K562 (cell line): ENCODE measurements around the gene MC5R. TPM values are rescaled to one million over a fixed set of nuclear protein-coding genes. Genes with fewer than 3 reads are reported as not detected.

ENCODE experiments used
- ATAC-seq: fragments of 200-7000 bp; cut with Tn5 transposase; 3 replicates; pipeline ENCODE4 v1.9.1; 2020; ENCODE audit warnings: moderate library complexity
- BruUV-seq: library from RNA; stranded (reverse); fragments of 400-500 nt; replicated peaks from 2 replicates; lab custom pipeline; 2021; lab: Mats Ljungman, UMichigan
- CTCF ChIA-PET: fragments of 300-600 bp; formaldehyde crosslinking; extraction: SDS; loops from one replicate; lab custom pipeline; 2021; ENCODE audit warnings: low intra/inter-chr PET ratio; lab: Yijun Ruan, JAX
- POLR2A ChIA-PET: fragments of 300-600, 350-650 bp; sonication (Branson Sonifier 250); formaldehyde crosslinking; extraction: SDS; loops from one replicate; lab custom pipeline; 2021; ENCODE audit warnings: antibody characterized with exemption, inconsistent platforms; lab: Yijun Ruan, JAX
- DNase-seq, 4 experiments: peaks; one replicate each; pipeline versions ENCODE4 v3.0.0 to v3.0.0-alpha.2; 2011 to 2018; ENCODE audit warnings: low spot score in 3 of 4, mixed read lengths in 3 of 4; ENCODE audit errors: extremely low read depth in 1 of 4
- FAIRE-seq: peaks from 2 replicates; lab custom pipeline; 2011; peaks lifted over from hg19 to GRCh38; lab: Jason Lieb, UNC
- H2AFZ ChIP-seq: 2 replicates; pipeline ENCODE4 v1.6.0; 2011; ENCODE audit warnings: low read depth, low read length, control low read depth, inconsistent platforms
- H3K27ac ChIP-seq: fragments of 200-600 bp; 3 replicates; pipeline ENCODE4 v1.8.0; 2011; ENCODE audit warnings: low read depth, mild to moderate bottlenecking, control low read depth, inconsistent platforms, low read length, moderate library complexity, mixed read lengths; ENCODE audit errors: extremely low read depth
- H3K27me3 ChIP-seq, 2 experiments: fragments of 300-600 bp in 1 of 2; 2 replicates in 1 of 2; 3 replicates in 1 of 2; pipeline versions ENCODE4 v1.6.0 to v1.8.0; 2011; ENCODE audit warnings: inconsistent platforms in 2 of 2, low read length in 2 of 2, mild to moderate bottlenecking in 1 of 2, mixed read lengths in 1 of 2, moderate library complexity in 1 of 2; ENCODE audit not compliant: control insufficient read depth in 2 of 2, insufficient read depth in 2 of 2
- H3K36me3 ChIP-seq: fragments of 300-600 bp; 3 replicates; pipeline ENCODE4 v1.8.0; 2011; ENCODE audit warnings: mild to moderate bottlenecking, low read length, inconsistent platforms; ENCODE audit not compliant: control insufficient read depth, insufficient read depth
- H3K4me1 ChIP-seq, 2 experiments: fragments of 200-600 bp in 1 of 2; replicated peaks in 1 of 2; 2 replicates in 1 of 2; 3 replicates in 1 of 2; pipeline versions ENCODE4 v1.5.1 to v1.8.0; 2011; ENCODE audit warnings: inconsistent platforms in 2 of 2, low read length in 2 of 2, mild to moderate bottlenecking in 1 of 2, mixed read lengths in 1 of 2, moderate library complexity in 1 of 2; ENCODE audit not compliant: control insufficient read depth in 2 of 2, insufficient read depth in 2 of 2
- H3K4me2 ChIP-seq: 2 replicates; pipeline ENCODE4 v1.6.1; 2011; ENCODE audit warnings: low read length, control low read depth, inconsistent platforms, mixed read lengths; ENCODE audit not compliant: insufficient read depth
- H3K4me3 ChIP-seq: fragments of 200-600 bp; sonication (generic), shearing (Covaris generic); 2 replicates; pipeline ENCODE4 v1.5.1; 2016; ENCODE audit warnings: control low read depth, inconsistent platforms
- H3K79me2 ChIP-seq: fragments of 200-600 bp; 3 replicates; pipeline ENCODE4 v1.8.0; 2011; ENCODE audit warnings: low read length, inconsistent platforms; ENCODE audit not compliant: control insufficient read depth, insufficient read depth
- H3K9ac ChIP-seq, 2 experiments: 2 replicates each; pipeline versions ENCODE4 v1.6.0 to v1.6.1; 2011; ENCODE audit warnings: low read depth in 2 of 2, low read length in 2 of 2, control low read depth in 1 of 2, inconsistent platforms in 1 of 2, mild to moderate bottlenecking in 1 of 2, mixed read lengths in 1 of 2; ENCODE audit not compliant: insufficient read depth in 1 of 2
- H3K9me1 ChIP-seq: one replicate; pipeline ENCODE4 v1.6.0; 2011; ENCODE audit warnings: inconsistent platforms, mild to moderate bottlenecking, low read length, moderate library complexity; ENCODE audit not compliant: control insufficient read depth, insufficient read depth
- H3K9me3 ChIP-seq: replicated peaks from 2 replicates; pipeline ENCODE4 v1.5.1; 2011; ENCODE audit warnings: low read depth, low read length, inconsistent platforms; ENCODE audit not compliant: control insufficient read depth, insufficient read depth
- H4K20me1 ChIP-seq: replicated peaks from 2 replicates; pipeline ENCODE4 v1.6.1; 2011; ENCODE audit warnings: low read length, inconsistent platforms, mixed read lengths; ENCODE audit not compliant: control insufficient read depth, insufficient read depth
- DDX20 ChIP-seq: fragments of 450-650 bp; IDR thresholded peaks from 2 replicates; pipeline ENCODE4 v1.6.1; 2016; ENCODE audit warnings: missing genetic modification characterization, low read depth, mild to moderate bottlenecking, missing compliant biosample characterization, moderate library complexity
- FOSL1 ChIP-seq: fragments of 200-800 bp; sonication (Bioruptor generic); conservative IDR thresholded peaks from 2 replicates; pipeline ENCODE4 v1.6.1; 2016; ENCODE audit warnings: missing genetic modification characterization, missing compliant biosample characterization
- HIVEP1 ChIP-seq: fragments of 250-450 bp; sonication (Bioruptor Pico); IDR thresholded peaks from 2 replicates; pipeline ENCODE4 v1.4.0; 2020; ENCODE audit warnings: mild to moderate bottlenecking
- KDM4B ChIP-seq, 2 experiments: fragments of 450-650 bp in 1 of 2; sonication (generic) in 1 of 2; IDR thresholded peaks; 2 replicates each; pipeline ENCODE4 v1.6.1; 2016 to 2017; ENCODE audit warnings: borderline replicate concordance in 2 of 2, antibody characterized with exemption in 1 of 2, low read depth in 1 of 2, mild to moderate bottlenecking in 1 of 2
- RBM25 ChIP-seq: fragments of 200-400 bp; formaldehyde crosslinking; IDR thresholded peaks from 2 replicates; pipeline ENCODE4 v1.6.1; 2018; ENCODE audit warnings: low read length, low read depth, moderate library complexity; ENCODE audit not compliant: severe bottlenecking
- SMAD4 ChIP-seq: fragments of 250-450 bp; sonication (Bioruptor Pico); conservative IDR thresholded peaks from 2 replicates; pipeline ENCODE4 v1.8.0; 2021; ENCODE audit warnings: inconsistent platforms, mild to moderate bottlenecking, moderate library complexity
- TOE1 ChIP-seq, 2 experiments: fragments of 450-650 bp in 1 of 2; sonication (generic) in 1 of 2; formaldehyde crosslinking in 1 of 2; IDR thresholded peaks; 2 replicates each; pipeline versions ENCODE4 v1.7.1 to v1.8.0; 2016 to 2022; ENCODE audit warnings: borderline replicate concordance in 2 of 2, mild to moderate bottlenecking in 2 of 2, antibody characterized with exemption in 1 of 2, inconsistent platforms in 1 of 2, low read depth in 1 of 2, missing genetic modification reagents in 1 of 2, moderate library complexity in 1 of 2
- YBX1 ChIP-seq: fragments of 450-650 bp; IDR thresholded peaks from 2 replicates; pipeline ENCODE4 v1.7.1; 2016; ENCODE audit warnings: mild to moderate bottlenecking
- ZFP36 ChIP-seq: fragments of 150-350 bp; IDR thresholded peaks from 2 replicates; pipeline ENCODE4 v1.6.1; 2018; ENCODE audit warnings: low read length, low read depth; ENCODE audit not compliant: partially characterized antibody
- ZNF24 ChIP-seq: fragments of 450-650 bp; IDR thresholded peaks from 2 replicates; pipeline ENCODE4 v1.6.1; 2016
- WGBS: fragments of 100-300 bp; shearing (Covaris generic); methylation state at CpG from one replicate; pipeline ENCODE4 v1.1.6; 2016; ENCODE audit warnings: low coverage, mixed read lengths; ENCODE audit not compliant: insufficient coverage; ENCODE audit errors: missing lambda C conversion rate; 5-methylcytosine and 5-hydroxymethylcytosine counted together
- in situ Hi-C: fragments of 300-500 bp; cut with MboI; formaldehyde crosslinking; loops from 4 replicates; pipeline ENCODE4 v1.15.0; 2018; ENCODE audit warnings: inconsistent platforms, mixed read lengths
- intact Hi-C: fragments of 100-400 bp; cut with micrococcal nuclease; formaldehyde crosslinking; loops from 2 replicates; pipeline ENCODE4 v1.14.2; 2022
- polyA plus RNA-seq, 8 experiments: library from polyadenylated mRNA; depleted of rRNA in 4 of 8; stranded (reverse) in 5 of 8; unstranded in 3 of 8; fragments of >200 nt; fragmentation: Nextera tagmentation in 2 of 8; fragmentation: Illumina TruSeq in 1 of 8; extraction: Ambion mirVana in 2 of 8; extraction: Trizol in 1 of 8; gene quantifications; 2 replicates each; pipeline versions ENCODE4 v1.2.1 to v1.2.3, GENCODE V29; 2011 to 2014; ENCODE audit warnings: inconsistent platforms in 1 of 8, missing spikeins in 1 of 8
- total RNA-seq, 7 experiments: library from RNA; depleted of rRNA in 6 of 7; stranded (reverse); fragments of >200 nt in 6 of 7; fragmentation: Illumina TruSeq in 2 of 7; extraction: Trizol in 2 of 7; gene quantifications; 2 replicates each; pipeline versions ENCODE4 v1.2.1 to v1.2.3, GENCODE V29; 2011 to 2021; ENCODE audit warnings: low replicate concordance in 1 of 7

MC5R gene
- total and polyA plus RNA-seq, 9 of the 15 experiments (the other 6 are each of a cell fraction or from before 2014, with no cell fraction given): not detected

GRCh38 chr18:13809531-13810255 is 14.3 kb upstream of the MC5R start:
- H2AFZ ChIP-seq: no peak overlapping the region
- H4K20me1 ChIP-seq: no peaks in the 10 kb centered on the region
- 1% methylated on average over 5 of the region's 5 CpGs for WGBS
- H3K9me1 ChIP-seq: no peaks in the 10 kb centered on the region
- H3K9ac ChIP-seq: no peak overlapping the region
- H3K4me1 ChIP-seq: no peaks in the 10 kb centered on the region
- DNase-seq: no peak
- in situ Hi-C loops: no loop called here
- no peaks in the 10 kb centered on the region for H3K9me3 ChIP-seq
- TF ChIP-seq YBX1: no peak
- TF ChIP-seq SMAD4 (CRISPR knock-in tag): no peak
- TF ChIP-seq TOE1 (IDR thresholded peaks at IDR 0.05; ENCODE audit: borderline replicate concordance): no peak
- no peak for TF ChIP-seq TOE1 (CRISPR knock-in tag; IDR thresholded peaks at IDR 0.05; ENCODE audit: borderline replicate concordance, low read depth)
- TF ChIP-seq DDX20: no peak
- no peak for TF ChIP-seq ZFP36
- TF ChIP-seq RBM25: no peak
- no peak for TF ChIP-seq FOSL1 (tag)
- TF ChIP-seq HIVEP1: no peak
- no peak for TF ChIP-seq KDM4B (IDR thresholded peaks at IDR 0.05; ENCODE audit: borderline replicate concordance in 2 of 2, low read depth in 1 of 2)
- TF ChIP-seq ZNF24: no peak
- TF ChIP-seq, all 486 proteins: peak for 0
- H3K27ac ChIP-seq: no peak overlapping the region
- POLR2A ChIA-PET: no interaction called here
- no peaks in the 10 kb centered on the region for H3K36me3 ChIP-seq
- BruUV-seq: no TSS peak
- FAIRE-seq (no peak), ATAC-seq (no peak)
- CTCF ChIA-PET: no interaction called here
- intact Hi-C loops: no loop called here
- no peak overlapping the region for H3K4me3 ChIP-seq
- H3K79me2 ChIP-seq: no peaks in the 10 kb centered on the region
- H3K27me3 ChIP-seq: no peaks in the 10 kb centered on the region; a peak in 1 of 5 replicates
- H3K4me2 ChIP-seq: no peak overlapping the region
